Measurements from ENCODE around the gene IER3. TPM values are rescaled to one million over a fixed set of nuclear protein-coding genes. Genes with fewer than 3 reads are reported as not detected.

The IER3 gene
- total and polyA plus RNA-seq, 9 of the 15 experiments (the other 6 are each of a cell fraction or from before 2014, with no cell fraction given), result 1.5 to 30.0 (median 11.5) TPM

GRCh38 chr6:30721198-30722024 is 22.9 kb downstream of the IER3 start (continued):
- TF ChIP-seq NR0B1 (IDR thresholded peaks at IDR 0.05; ENCODE audit: partially characterized antibody), result no peak
- TF ChIP-seq ZMIZ1 (IDR thresholded peaks at IDR 0.05; ENCODE audit: low read depth in 2 of 2, low read length in 2 of 2), result peak in 1 of 2 experiments; percentile 54; a peak in 1 of 4 replicates
- TF ChIP-seq CSDE1 (IDR thresholded peaks at IDR 0.05), result no peak
- peak; percentile 71 for TF ChIP-seq TOE1 (IDR thresholded peaks at IDR 0.05; ENCODE audit: borderline replicate concordance)
- peak; percentile 68; the same call in 1 of the 2 replicates for TF ChIP-seq TOE1 (CRISPR knock-in tag; IDR thresholded peaks at IDR 0.05; ENCODE audit: borderline replicate concordance, low read depth)
- TF ChIP-seq ZC3H4 (CRISPR knock-in tag; IDR thresholded peaks at IDR 0.05; ENCODE audit: borderline replicate concordance), result no peak; the same call in 1 of the 2 replicates
- TF ChIP-seq SIN3A (IDR thresholded peaks at IDR 0.05; ENCODE audit: borderline replicate concordance in 2 of 2, control insufficient read depth in 1 of 2, low read depth in 2 of 2, low read length in 2 of 2), result peak; percentile 49 to 76; a peak in 2 of 4 replicates
- no peak for TF ChIP-seq ZKSCAN3 (CRISPR knock-in tag; IDR thresholded peaks at IDR 0.05)
- peak; percentile 93 for TF ChIP-seq SP1 (CRISPR knock-in tag; IDR thresholded peaks at IDR 0.05)
- TF ChIP-seq ZNF143 (CRISPR knock-in tag; IDR thresholded peaks at IDR 0.05), result peak; percentile 13; the same call in 1 of the 2 replicates
- TF ChIP-seq ZNF354B (CRISPR knock-in tag; IDR thresholded peaks at IDR 0.05), result no peak
- TF ChIP-seq ZNF184 (CRISPR knock-in tag; IDR thresholded peaks at IDR 0.05), result no peak
- no peak; the same call in 1 of the 2 replicates for TF ChIP-seq ZNF224 (CRISPR knock-in tag; IDR thresholded peaks at IDR 0.05)
- TF ChIP-seq GABPA (tag; conservative IDR thresholded peaks at IDR 0.05; ENCODE audit: low read depth), result peak; percentile 75
- peak; percentile 98 for TF ChIP-seq ILF3 (IDR thresholded peaks at IDR 0.05; ENCODE audit: borderline replicate concordance)
- peak; percentile 71 for TF ChIP-seq GMEB1 (CRISPR knock-in tag; IDR thresholded peaks at IDR 0.05)
- no peak for TF ChIP-seq TAF9B (IDR thresholded peaks at IDR 0.05; ENCODE audit: partially characterized antibody)
- peak; percentile 44 for TF ChIP-seq POLR2B (IDR thresholded peaks at IDR 0.05; ENCODE audit: low read depth, partially characterized antibody)
- no peak for TF ChIP-seq CHD4 (IDR thresholded peaks at IDR 0.05; ENCODE audit: insufficient read depth, insufficient replicate concordance, low read depth, low read length, poor library complexity, severe bottlenecking)
